Vagina (tissue), 2 donors: ENCODE data around the gene RAB7B.

Source experiments
- POLR2A ChIP-seq, 2 donors: fragments of 450-650 bp; IDR thresholded peaks; one replicate each; pipeline ENCODE4 v1.6.1; 2017; ENCODE audit warnings: antibody characterized with exemption in 2 of 2, mild to moderate bottlenecking in 2 of 2, moderate library complexity in 2 of 2
- TF ChIP-seq, protein P1 (sequence below), 3 experiments: fragments of 450-650 bp in 2 of 3; fragments of 200-600 bp in 1 of 3; sonication (generic) in 1 of 3; IDR thresholded peaks; one replicate each; pipeline ENCODE4 v1.5.1; 2017 to 2019; ENCODE audit warnings: antibody characterized with exemption in 3 of 3, mild to moderate bottlenecking in 2 of 3, moderate library complexity in 2 of 3

DNA sequence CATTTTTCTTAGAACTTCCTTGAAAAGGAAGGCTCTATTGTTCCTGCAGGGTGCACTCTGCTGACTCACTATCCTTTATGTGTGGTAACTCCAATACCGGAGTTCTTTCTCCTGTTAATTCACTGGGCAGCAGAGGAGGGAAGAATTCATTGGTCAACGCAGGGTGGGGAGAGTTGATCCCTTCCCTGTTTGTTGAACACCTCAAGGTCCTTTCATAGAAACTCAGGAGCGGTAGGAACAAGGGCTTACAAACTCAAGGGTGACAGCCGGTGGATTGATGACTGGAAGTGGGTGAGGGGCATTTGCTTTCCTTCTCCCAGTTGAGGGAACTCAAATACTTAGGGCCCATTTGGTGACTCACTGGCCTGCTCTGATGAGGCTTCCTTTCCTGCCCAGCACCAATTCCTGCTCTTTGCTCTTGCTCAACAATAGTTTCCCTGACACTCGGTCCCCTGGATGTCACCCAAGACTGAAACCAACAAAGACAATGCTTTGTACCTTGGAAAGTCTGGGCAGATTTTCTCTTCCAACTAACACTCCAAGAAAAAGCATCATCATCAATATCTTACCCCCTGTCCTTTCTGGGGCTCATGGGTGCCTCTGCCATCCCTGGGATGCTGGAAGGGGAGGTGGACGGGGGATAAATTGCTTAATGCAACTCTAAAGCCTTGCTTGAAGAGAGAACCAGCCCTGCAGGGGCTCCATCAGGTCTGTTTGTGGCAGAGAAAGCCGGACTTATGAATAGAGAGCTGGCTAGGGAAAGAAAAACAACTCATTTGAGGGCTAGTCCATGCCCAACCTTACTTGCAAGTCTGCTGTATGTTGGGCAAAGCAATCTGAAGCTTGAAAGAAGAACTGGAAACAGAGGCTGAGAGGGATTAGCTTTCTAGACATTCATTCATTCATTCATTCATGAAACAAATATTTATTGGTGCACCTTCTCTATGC is 69.2 kb downstream of the RAB7B start:
- TF ChIP-seq, protein P1, sequence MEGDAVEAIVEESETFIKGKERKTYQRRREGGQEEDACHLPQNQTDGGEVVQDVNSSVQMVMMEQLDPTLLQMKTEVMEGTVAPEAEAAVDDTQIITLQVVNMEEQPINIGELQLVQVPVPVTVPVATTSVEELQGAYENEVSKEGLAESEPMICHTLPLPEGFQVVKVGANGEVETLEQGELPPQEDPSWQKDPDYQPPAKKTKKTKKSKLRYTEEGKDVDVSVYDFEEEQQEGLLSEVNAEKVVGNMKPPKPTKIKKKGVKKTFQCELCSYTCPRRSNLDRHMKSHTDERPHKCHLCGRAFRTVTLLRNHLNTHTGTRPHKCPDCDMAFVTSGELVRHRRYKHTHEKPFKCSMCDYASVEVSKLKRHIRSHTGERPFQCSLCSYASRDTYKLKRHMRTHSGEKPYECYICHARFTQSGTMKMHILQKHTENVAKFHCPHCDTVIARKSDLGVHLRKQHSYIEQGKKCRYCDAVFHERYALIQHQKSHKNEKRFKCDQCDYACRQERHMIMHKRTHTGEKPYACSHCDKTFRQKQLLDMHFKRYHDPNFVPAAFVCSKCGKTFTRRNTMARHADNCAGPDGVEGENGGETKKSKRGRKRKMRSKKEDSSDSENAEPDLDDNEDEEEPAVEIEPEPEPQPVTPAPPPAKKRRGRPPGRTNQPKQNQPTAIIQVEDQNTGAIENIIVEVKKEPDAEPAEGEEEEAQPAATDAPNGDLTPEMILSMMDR (IDR thresholded peaks at IDR 0.05) = no peak
- no peak for TF ChIP-seq POLR2A (IDR thresholded peaks at IDR 0.05)
